Cerebellar cortex (tissue), 1 donor: ENCODE results near the gene TRIO.

Experiments
- DNase-seq: peaks from one replicate; pipeline ENCODE4 v3.0.0-alpha.2; 2015; ENCODE audit warnings: low spot score

TRIO gene

GRCh38 chr5:14226554-14226953, 83.4 kb downstream of the TRIO start:
- no peak for DNase-seq

- no peak for DNase-seq
Measured at GRCh38 chr5:14226992-14227391, 83.8 kb downstream of the TRIO start.

- no peak for DNase-seq
Measured at GRCh38 chr5:14227513-14227912, 84.4 kb downstream of the TRIO start.

GRCh38 chr5:14228219-14228618, 85.1 kb downstream of the TRIO start:
- no peak for DNase-seq

GRCh38 chr5:14229181-14229580, 86.0 kb downstream of the TRIO start:
- DNase-seq = no peak

- no peak for DNase-seq
Measured at GRCh38 chr5:14229734-14230133, 86.6 kb downstream of the TRIO start.

- no peak for DNase-seq
Measured at GRCh38 chr5:14231156-14231555, 88.0 kb downstream of the TRIO start.

- DNase-seq = no peak
Measured at GRCh38 chr5:14231890-14232289, 88.7 kb downstream of the TRIO start.

- DNase-seq = no peak
Measured at GRCh38 chr5:14234204-14234603, 91.1 kb downstream of the TRIO start.

- DNase-seq = no peak
Measured at GRCh38 chr5:14235872-14236271, 92.7 kb downstream of the TRIO start.

- DNase-seq = peak; percentile 63
Measured at GRCh38 chr5:14236757-14237156, 93.6 kb downstream of the TRIO start.

GRCh38 chr5:14237317-14238086, 94.4 kb downstream of the TRIO start:
- peak; percentile 44 for DNase-seq

- DNase-seq = no peak
Measured at GRCh38 chr5:14238272-14238671, 95.1 kb downstream of the TRIO start.

- DNase-seq = no peak
Measured at GRCh38 chr5:14239404-14239803, 96.3 kb downstream of the TRIO start.

GRCh38 chr5:14239951-14240350, 96.8 kb downstream of the TRIO start:
- DNase-seq = no peak

GRCh38 chr5:14240359-14240758, 97.2 kb downstream of the TRIO start:
- peak; percentile 46 for DNase-seq

GRCh38 chr5:14241141-14241540, 98.0 kb downstream of the TRIO start:
- DNase-seq = no peak

GRCh38 chr5:14242447-14242846, 99.3 kb downstream of the TRIO start:
- no peak for DNase-seq

GRCh38 chr5:14242871-14243383, 99.8 kb downstream of the TRIO start:
- no peak for DNase-seq

- peak; percentile 91 for DNase-seq
Measured at GRCh38 chr5:14243766-14244165, 100.6 kb downstream of the TRIO start.

- peak; percentile 41 for DNase-seq
Measured at GRCh38 chr5:14244721-14245120, 101.6 kb downstream of the TRIO start.

GRCh38 chr5:14245132-14245925, 102.2 kb downstream of the TRIO start:
- peak; percentile 67 for DNase-seq
